ENCODE results near the gene WDR27.
"Not testable (repeated sequence)": the region's sequence is repeated elsewhere in the genome, so short reads cannot be mapped to it uniquely, and the experiment has no call there.

Gene WDR27

DNA sequence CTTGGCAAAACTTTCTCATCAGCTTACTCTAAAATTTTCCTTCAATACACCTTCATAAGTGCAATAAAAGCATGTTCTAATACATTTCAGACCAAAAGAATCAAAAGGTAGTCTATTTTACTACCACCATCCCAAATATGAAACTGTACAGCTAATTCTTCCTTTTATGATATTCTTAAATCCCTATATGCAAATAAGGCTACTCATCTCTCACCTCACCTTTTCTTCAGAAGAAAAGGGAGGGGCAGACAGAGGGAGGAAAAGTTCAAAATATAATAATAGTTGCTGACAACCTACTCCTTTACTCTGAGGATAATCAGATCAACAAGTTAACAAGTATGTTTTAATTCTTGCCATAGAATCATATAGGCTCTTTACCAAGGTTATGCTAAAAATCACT, 7.5 kb upstream of the WDR27 start:
- DNase-seq (ENCODE audit: low spot score), result no peak

DNA sequence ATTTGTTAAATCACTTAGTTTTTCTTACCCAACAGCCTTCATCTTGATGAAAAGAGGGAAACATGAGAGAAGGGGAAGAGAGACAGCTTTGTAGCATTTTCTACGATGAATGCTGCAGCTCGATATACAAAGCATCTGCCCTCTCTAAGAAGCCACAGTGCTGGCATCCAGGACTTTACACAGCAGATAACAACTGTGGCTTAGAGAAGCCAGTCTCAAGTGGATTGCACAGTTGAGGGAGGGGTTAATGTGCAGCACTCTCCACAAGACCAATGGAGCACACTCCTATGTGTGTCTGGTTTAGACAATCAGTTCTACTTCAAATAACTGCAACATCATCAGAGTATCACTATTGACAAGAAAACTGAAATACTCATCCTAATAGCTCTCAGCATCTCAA, 5.9 kb upstream of the WDR27 start:
- no peak for DNase-seq (ENCODE audit: low spot score)

DNA sequence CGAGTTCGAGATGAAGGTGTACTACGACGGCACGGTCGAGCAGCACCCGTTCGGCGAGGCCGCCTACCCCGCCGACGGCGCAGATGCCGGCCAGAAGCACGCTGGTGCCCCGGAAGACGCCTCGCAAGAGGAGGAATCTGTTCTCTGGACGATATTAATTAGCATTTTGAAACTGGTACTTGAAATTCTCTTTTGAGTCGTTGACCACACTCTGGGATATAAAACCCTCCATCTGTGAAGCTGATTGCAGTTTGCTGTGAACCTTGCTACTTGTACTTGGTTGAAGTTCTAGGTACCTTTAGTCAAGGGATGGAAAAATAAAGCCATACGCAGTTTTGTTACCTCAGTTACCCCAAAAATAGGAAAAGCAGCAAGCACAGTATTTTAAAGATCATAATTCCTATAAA, 1.0 kb upstream of the WDR27 start:
- DNase-seq (ENCODE audit: low spot score), result no peak

DNA sequence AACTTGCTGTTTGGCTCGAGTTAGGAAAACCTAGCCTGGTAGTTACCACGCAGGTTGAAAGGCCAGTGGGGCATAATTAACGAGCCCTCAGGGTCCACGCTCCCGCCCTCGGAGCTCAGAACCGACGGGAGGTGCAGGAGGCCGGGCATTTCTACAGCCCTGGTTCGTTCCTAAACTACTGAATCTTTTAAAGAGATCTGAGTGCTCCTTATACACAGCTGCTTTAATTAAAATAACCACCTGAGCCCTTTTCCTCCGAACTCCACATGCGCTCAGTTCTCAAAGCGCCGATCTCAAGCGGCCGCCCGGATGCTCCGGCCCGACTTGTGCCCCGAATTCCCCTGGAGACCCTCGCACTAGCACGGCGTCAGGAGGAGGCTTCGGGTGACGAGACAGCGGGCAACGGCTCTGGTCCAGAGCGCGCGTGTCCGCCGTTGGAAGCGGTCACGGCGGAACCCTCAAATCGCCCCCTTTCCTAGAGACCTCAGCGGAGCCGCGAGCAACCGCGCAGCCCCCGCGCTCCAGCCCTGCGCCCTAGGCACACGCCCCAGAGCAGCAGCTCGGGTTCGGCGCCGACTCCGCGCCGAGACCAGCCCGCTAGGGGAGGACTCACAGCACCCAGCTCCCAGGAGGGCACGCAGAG, 397 bp downstream of the WDR27 start:
- DNase-seq (ENCODE audit: low spot score), result peak; percentile 51

- no peak for DNase-seq (ENCODE audit: low spot score)
Observed at GRCh38 chr6:169700296-169700695, 1.5 kb downstream of the WDR27 start.

DNA sequence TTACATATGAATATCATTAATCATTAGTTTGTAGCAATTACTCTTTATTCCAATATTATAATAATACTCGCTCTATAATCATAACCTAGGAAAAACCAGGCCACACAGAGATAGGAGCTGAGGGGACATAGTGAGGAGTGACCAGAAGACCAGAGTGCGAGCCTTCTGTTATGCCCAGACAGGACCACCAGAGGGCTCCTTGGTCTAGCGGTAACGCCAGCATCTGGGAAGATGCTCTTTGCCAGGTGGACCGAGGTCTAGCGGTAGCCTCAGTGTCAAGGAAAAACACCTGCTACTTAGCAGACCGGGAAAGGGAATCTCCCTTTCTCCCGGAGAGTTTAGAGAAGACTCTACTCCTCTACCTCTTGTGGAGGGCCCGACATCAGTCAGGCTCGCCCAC, 4.7 kb downstream of the WDR27 start:
- not testable (repeated sequence) for DNase-seq (ENCODE audit: low spot score)

DNA sequence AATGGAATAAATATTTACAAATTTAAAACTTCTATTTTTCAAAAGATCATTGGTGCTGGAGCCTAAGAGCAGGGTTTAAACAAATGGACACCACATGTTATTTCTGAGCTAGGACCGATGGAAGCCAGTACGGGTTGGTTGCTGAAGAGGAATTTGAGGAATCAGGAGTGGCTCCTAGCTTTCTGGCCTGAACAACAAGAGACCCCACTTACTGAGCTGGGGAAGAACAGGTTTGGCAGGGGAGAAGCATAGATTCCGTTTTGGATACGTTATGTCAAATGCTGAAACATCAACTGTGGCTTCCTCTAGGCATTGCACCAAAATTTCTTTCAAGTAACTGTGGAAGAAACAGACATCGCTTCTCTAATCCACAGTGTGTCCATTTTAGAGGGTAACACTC, 6.7 kb downstream of the WDR27 start:
- DNase-seq (ENCODE audit: low spot score), result no peak

DNA sequence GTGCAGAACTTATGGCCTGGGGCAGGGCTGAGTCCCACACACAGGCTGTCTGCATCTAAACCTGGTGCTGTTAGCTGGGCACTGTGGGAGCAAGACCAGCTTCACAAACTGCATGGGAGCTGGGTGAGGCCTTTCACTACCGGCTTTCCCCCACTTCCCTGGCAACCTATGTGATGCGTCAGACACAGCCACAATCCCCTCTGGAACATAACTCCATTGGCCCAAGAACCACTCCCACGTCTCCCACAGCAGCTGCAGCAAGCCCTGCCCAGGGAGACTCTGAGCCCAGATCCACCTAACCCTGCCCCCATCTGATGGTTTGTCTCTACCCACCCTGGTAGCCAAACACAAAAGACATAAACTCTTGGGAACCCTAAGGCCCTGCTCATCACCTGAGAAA, 9.3 kb downstream of the WDR27 start:
- no peak for DNase-seq (ENCODE audit: low spot score)

DNA sequence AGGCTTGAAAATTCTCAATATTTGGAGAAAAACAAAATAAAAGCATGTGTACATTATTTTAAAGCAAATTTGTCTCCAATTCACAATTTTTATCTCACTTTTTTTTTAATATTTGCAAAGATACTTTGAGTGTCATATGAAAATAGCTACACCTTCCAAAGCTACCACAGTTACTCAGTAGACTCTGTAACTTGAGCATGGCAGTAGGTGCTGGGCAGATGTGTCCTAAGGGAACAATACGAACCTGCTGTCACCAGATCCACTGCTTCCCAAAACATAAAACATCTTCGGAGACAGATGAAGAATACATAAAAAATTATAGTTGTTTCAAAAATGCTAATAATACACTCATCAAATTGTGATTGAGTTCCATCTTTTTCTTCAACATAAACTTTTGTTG, 10.6 kb downstream of the WDR27 start:
- DNase-seq (ENCODE audit: low spot score), result no peak

DNA sequence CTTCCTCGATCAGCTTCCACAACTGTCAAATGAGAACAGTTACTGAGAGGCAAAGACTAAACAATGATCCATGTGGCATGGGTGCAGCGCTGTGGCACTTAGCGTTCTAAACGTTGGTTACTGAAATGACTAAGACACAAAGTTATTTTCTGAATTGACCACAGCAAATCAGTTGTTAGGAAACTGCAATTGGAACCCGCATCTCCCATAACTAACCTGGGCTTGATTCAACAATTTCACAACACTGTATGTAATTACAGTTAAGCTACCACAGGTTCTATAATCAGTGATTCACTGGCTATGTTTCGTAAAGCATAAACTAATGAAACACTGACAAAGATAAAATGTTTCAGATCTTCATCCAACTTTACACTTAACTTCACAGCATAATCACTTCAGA, 12.5 kb downstream of the WDR27 start:
- DNase-seq (ENCODE audit: low spot score), result no peak

DNA sequence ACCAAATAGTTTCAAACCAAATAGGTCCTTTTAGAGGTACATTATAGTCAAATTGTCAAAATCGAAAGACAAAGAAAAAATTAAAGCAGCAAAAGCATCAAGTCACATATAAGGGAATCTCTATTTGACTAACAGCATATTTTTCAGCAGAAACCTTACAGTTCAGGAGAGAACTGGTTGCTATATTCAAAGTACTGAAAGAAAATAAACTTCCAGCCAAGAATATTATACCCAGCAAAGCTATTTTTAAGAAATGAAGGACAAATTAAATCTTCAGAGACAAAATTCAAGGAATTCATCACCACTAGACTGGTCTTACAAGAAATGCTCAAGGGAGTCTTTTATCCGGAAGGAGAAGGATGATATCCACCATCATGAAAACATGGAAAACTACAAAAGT, 16.0 kb downstream of the WDR27 start:
- no peak for DNase-seq (ENCODE audit: low spot score)

DNA sequence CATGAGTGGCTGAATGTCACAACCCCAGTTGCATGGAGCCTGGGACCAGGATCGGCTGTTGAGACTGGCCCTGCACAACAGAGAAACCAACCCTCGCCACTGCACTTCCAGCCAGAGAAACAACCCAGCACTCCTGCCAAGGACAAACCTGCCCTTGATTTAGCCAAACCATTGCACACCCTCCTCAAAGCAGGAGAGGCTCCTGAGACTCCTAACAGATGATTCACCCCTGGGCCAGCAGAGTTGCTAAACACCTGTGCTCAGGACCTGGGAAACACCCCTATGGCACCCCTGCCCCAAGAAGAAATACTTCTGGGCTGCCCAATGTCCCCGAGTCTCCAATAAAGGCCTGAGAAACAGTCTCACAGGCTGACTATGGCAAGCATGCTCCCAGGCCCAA, 17.8 kb downstream of the WDR27 start:
- no peak for DNase-seq (ENCODE audit: low spot score)

GRCh38 chr6:169678342-169678741, 23.5 kb downstream of the WDR27 start:
- DNase-seq (ENCODE audit: low spot score), result no peak

DNA sequence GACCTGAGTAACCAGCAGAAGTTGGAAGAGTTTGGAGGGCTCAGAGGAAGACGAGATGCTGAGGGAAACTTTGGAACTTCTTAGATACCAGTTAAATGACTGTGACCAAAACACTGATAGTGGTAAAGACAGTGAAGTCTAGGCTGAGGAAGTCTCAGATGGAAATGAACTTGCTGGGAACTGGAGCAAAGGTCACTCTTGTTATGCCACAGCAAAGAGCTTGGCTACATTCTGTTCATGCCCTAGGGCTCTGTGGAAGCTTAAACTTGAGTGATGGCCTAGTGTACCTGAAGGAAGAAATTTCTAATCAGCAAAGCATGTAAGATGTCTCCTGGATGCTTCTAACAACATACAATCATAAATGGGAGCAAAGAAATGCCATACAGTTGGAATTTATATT, 24.7 kb downstream of the WDR27 start:
- no peak for DNase-seq (ENCODE audit: low spot score)

DNA sequence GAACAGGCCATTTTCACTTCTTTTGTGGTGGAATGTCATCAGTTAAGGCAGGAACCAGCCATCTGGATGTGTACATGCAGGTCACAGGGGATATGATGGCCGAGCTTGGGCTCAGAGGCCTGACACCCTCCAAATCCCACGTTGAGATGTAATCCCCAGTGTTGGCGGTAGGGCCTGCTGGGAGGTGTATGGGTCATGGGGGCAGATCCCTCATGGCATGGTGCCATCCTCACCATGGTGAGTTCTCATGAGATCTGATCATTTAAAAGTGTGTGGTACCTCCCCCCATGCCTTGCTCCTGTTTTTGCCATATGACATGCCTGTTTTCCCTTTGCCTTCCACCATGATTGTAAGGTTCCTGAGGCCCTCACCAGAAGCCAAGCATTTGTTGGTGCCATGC, 26.8 kb downstream of the WDR27 start:
- no peak for DNase-seq (ENCODE audit: low spot score)

GRCh38 chr6:169671563-169671962, 30.3 kb downstream of the WDR27 start:
- no peak for DNase-seq (ENCODE audit: low spot score)

DNA sequence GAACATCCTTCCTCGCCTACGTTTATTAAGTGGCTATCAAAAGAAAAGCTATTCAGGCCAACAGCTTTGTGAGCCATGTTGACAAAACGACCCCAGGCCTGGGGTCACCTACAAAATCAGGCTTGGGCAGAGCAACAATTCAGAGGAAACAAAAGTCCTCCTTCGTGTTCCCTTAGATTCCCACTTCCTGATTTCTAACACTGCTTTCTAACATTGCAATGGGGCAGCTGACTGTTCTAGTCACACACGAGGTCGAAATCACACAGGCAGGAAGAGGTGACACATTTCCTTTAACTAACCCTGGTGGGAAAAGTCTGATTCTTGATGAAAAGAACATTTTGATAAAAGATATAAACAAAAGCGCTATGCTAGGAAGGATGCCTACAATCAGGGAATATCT, 31.9 kb downstream of the WDR27 start:
- DNase-seq (ENCODE audit: low spot score), result no peak

GRCh38 chr6:169669147-169669546, 32.7 kb downstream of the WDR27 start:
- no peak for DNase-seq (ENCODE audit: low spot score)

DNA sequence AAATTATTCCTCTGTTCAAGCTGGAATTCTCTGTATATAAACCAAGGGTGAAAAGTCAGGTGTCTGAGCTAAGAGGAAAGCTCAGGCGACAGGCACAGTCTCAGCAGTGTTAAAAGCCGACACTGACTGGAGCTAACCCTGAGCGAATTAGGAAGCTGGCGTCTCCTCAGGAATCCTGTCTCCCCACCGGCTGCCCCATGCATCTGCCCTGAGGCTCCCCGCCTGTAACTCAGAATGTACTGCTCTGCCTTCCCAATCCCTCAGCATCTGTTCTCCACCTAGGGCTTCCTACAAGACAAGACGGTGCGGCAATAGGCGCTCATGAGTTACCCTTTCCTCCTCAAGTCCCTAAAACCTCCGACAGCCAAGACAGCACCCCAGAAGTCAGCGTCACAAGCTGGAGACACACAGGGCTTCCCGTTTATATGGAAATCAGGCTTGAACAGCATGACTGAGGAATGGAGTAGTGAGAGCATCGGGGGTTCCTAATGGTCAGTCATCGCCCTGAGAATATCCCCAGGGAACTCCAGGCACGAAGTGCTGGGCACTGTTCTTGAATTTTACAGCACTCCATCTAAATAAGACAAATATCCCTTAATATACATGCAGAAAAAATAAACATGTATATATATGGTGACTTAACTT, 33.5 kb downstream of the WDR27 start:
- no peak for DNase-seq (ENCODE audit: low spot score)

DNA sequence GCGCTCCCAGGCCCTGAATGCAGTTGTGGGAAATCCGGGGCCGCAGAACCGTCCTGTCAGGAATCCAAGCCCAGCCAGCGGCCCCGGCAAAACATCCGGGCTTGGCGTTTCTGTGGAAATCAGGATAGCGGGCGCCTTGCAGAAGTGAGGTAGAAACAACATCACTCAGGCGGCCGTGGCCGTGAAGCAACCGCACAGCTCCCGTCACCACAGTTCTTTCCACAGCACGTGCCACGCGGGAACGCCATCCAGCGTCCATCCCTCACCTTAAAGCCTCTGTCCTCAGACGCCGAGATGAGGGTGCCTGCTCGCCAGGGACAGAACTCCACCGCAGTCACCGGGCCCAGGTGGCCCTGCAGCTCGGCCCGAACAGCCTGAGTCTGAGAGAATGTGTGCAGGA, 34.1 kb downstream of the WDR27 start:
- DNase-seq (ENCODE audit: low spot score), result no peak

- DNase-seq (ENCODE audit: low spot score), result no peak
Observed at GRCh38 chr6:169666441-169666840, 35.4 kb downstream of the WDR27 start.

DNA sequence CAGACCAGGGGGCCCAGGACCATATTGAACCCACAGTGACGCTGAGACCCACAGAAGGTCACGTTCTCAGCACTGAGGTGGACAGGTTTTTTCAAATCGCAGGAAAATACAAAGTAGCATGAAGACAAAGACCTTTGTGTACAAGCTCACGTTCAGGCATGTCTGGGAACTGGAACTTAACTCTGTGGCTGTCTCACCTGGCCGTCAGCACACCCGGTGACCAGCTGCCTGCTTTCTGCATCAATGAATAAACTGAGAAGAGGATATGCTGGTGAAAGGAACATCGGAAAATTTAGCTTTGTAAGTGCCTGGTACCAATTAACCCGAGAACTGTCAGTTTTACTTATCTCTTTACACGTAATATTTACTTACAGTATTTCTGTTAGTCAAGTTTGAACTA, 36.5 kb downstream of the WDR27 start:
- DNase-seq (ENCODE audit: low spot score), result no peak

- DNase-seq (ENCODE audit: low spot score), result peak; percentile 15
Observed at GRCh38 chr6:169664227-169664626, 37.6 kb downstream of the WDR27 start.

GRCh38 chr6:169663468-169663867, 38.4 kb downstream of the WDR27 start:
- DNase-seq (ENCODE audit: low spot score), result no peak
